ENCODE results near the gene HERPUD2.

Gene HERPUD2

GRCh38 chr7:35695987-35696386, 1.1 kb upstream of the HERPUD2 start:
- H3K4me3 ChIP-seq (ENCODE audit: low read depth, low read length) = peak overlapping the region; percentile 97
- TF ChIP-seq MAX (IDR thresholded peaks at IDR 0.05; ENCODE audit: low read depth, low read length) (no peak), CTCF (IDR thresholded peaks at IDR 0.05; ENCODE audit: low read depth, low read length) (no peak), POLR2A (IDR thresholded peaks at IDR 0.05; ENCODE audit: extremely low read depth, insufficient read length) (no peak), MYC (IDR thresholded peaks at IDR 0.05; ENCODE audit: low read depth, low read length) (no peak)
- peak; percentile 45 for DNase-seq (ENCODE audit: low read depth)

- H3K4me3 ChIP-seq (ENCODE audit: low read depth, low read length) = peak overlapping the region; percentile 97
- TF ChIP-seq CTCF (IDR thresholded peaks at IDR 0.05; ENCODE audit: low read depth, low read length) (no peak), MAX (IDR thresholded peaks at IDR 0.05; ENCODE audit: low read depth, low read length) (no peak), MYC (IDR thresholded peaks at IDR 0.05; ENCODE audit: low read depth, low read length) (no peak), POLR2A (IDR thresholded peaks at IDR 0.05; ENCODE audit: extremely low read depth, insufficient read length) (no peak)
- DNase-seq (ENCODE audit: low read depth) = peak; percentile 71
Observed at GRCh38 chr7:35695473-35695850, 527 bp upstream of the HERPUD2 start.

- peak; percentile 72 for DNase-seq (ENCODE audit: low read depth)
- peak overlapping the region; percentile 97 for H3K4me3 ChIP-seq (ENCODE audit: low read depth, low read length)
- TF ChIP-seq CTCF (IDR thresholded peaks at IDR 0.05; ENCODE audit: low read depth, low read length) (no peak), MYC (IDR thresholded peaks at IDR 0.05; ENCODE audit: low read depth, low read length) (no peak), POLR2A (IDR thresholded peaks at IDR 0.05; ENCODE audit: extremely low read depth, insufficient read length) (no peak), MAX (IDR thresholded peaks at IDR 0.05; ENCODE audit: low read depth, low read length) (no peak)
Observed at GRCh38 chr7:35694161-35694783, 663 bp downstream of the HERPUD2 start.

- TF ChIP-seq MAX (IDR thresholded peaks at IDR 0.05; ENCODE audit: low read depth, low read length) (no peak), POLR2A (IDR thresholded peaks at IDR 0.05; ENCODE audit: extremely low read depth, insufficient read length) (no peak), CTCF (IDR thresholded peaks at IDR 0.05; ENCODE audit: low read depth, low read length) (no peak), MYC (IDR thresholded peaks at IDR 0.05; ENCODE audit: low read depth, low read length) (no peak)
- peak; percentile 70 for DNase-seq (ENCODE audit: low read depth)
- peak overlapping the region; percentile 97 for H3K4me3 ChIP-seq (ENCODE audit: low read depth, low read length)
Observed at GRCh38 chr7:35691827-35692307, 3.1 kb downstream of the HERPUD2 start.

GRCh38 chr7:35691366-35691765, 3.6 kb downstream of the HERPUD2 start:
- peak; percentile 43 for DNase-seq (ENCODE audit: low read depth)
- peak overlapping the region; percentile 97 for H3K4me3 ChIP-seq (ENCODE audit: low read depth, low read length)
- TF ChIP-seq POLR2A (IDR thresholded peaks at IDR 0.05; ENCODE audit: extremely low read depth, insufficient read length) (no peak), MAX (IDR thresholded peaks at IDR 0.05; ENCODE audit: low read depth, low read length) (no peak), CTCF (IDR thresholded peaks at IDR 0.05; ENCODE audit: low read depth, low read length) (no peak), MYC (IDR thresholded peaks at IDR 0.05; ENCODE audit: low read depth, low read length) (no peak)

- H3K4me3 ChIP-seq (ENCODE audit: low read depth, low read length) = peak overlapping the region; percentile 97
- peak; percentile 46 for DNase-seq (ENCODE audit: low read depth)
Observed at GRCh38 chr7:35690614-35691013, 4.3 kb downstream of the HERPUD2 start.

Measured in NB4 (cell line).